H1 (cell line): Measurements from ENCODE around the gene USP17L15.
"Not testable (repeated sequence)": the region's sequence is repeated elsewhere in the genome, so short reads cannot be mapped to it uniquely, and the experiment has no call there.

Experiments used
- CHD1 ChIP-seq: IDR thresholded peaks from 2 replicates; pipeline ENCODE4 v1.6.1; 2012; ENCODE audit warnings: low read depth, low read length, improper control_type of control experiment
- CHD2 ChIP-seq: IDR thresholded peaks from 2 replicates; pipeline ENCODE4 v1.6.1; 2012; ENCODE audit warnings: low read length, improper control_type of control experiment
- HDAC2 ChIP-seq, 2 experiments: fragments of 300-600 bp in 1 of 2; sonication (generic) in 1 of 2; IDR thresholded peaks; 2 replicates each; pipeline ENCODE4 v1.6.1; 2011 to 2012; ENCODE audit warnings: low read depth in 2 of 2, low read length in 2 of 2, mild to moderate bottlenecking in 2 of 2, moderate library complexity in 2 of 2, borderline replicate concordance in 1 of 2, inconsistent platforms in 1 of 2
- POLR2A ChIP-seq, 2 experiments: IDR thresholded peaks; 1 replicate in 1 of 2; 2 replicates in 1 of 2; pipeline ENCODE4 v1.6.1; 2011; ENCODE audit warnings: low read depth in 2 of 2, low read length in 2 of 2, mild to moderate bottlenecking in 2 of 2; ENCODE audit errors: control extremely low read depth in 1 of 2
- SIX5 ChIP-seq: IDR thresholded peaks from 2 replicates; pipeline ENCODE4 v1.6.1; 2011; ENCODE audit warnings: mild to moderate bottlenecking, low read depth, low read length
- SRF ChIP-seq: IDR thresholded peaks from 2 replicates; pipeline ENCODE4 v1.6.1; 2011; ENCODE audit warnings: mild to moderate bottlenecking, low read depth, low read length, moderate library complexity
- TF ChIP-seq, protein P1 (sequence below), 3 experiments: IDR thresholded peaks; 1 replicate in 2 of 3; 2 replicates in 1 of 3; pipeline versions ENCODE4 v1.5.1 to v1.6.1; 2011; ENCODE audit warnings: low read length in 3 of 3, mild to moderate bottlenecking in 3 of 3, inconsistent platforms in 2 of 3, low read depth in 1 of 3, moderate library complexity in 1 of 3; ENCODE audit not compliant: insufficient read depth in 1 of 3; ENCODE audit errors: control extremely low read depth in 1 of 3

- TF ChIP-seq, protein P1, sequence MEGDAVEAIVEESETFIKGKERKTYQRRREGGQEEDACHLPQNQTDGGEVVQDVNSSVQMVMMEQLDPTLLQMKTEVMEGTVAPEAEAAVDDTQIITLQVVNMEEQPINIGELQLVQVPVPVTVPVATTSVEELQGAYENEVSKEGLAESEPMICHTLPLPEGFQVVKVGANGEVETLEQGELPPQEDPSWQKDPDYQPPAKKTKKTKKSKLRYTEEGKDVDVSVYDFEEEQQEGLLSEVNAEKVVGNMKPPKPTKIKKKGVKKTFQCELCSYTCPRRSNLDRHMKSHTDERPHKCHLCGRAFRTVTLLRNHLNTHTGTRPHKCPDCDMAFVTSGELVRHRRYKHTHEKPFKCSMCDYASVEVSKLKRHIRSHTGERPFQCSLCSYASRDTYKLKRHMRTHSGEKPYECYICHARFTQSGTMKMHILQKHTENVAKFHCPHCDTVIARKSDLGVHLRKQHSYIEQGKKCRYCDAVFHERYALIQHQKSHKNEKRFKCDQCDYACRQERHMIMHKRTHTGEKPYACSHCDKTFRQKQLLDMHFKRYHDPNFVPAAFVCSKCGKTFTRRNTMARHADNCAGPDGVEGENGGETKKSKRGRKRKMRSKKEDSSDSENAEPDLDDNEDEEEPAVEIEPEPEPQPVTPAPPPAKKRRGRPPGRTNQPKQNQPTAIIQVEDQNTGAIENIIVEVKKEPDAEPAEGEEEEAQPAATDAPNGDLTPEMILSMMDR (IDR thresholded peaks at IDR 0.05; ENCODE audit: control extremely low read depth in 1 of 3, insufficient read depth in 1 of 3, low read depth in 1 of 3, low read length in 3 of 3), result not testable (repeated sequence)
- not testable (repeated sequence) for TF ChIP-seq POLR2A (IDR thresholded peaks at IDR 0.05; ENCODE audit: control extremely low read depth in 1 of 2, low read depth in 2 of 2, low read length in 2 of 2); CHD2; CHD1; SIX5; HDAC2 (IDR thresholded peaks at IDR 0.05; ENCODE audit: borderline replicate concordance in 1 of 2, low read depth in 2 of 2, low read length in 2 of 2); SRF
These were observed 14.3 kb upstream of the USP17L15 start, which contains the start of gene USP17L12 for GRCh38 chr4:9219852-9220251.
